Measurements from ENCODE around the gene ABCC8.
"Not testable (repeated sequence)": the region's sequence is repeated elsewhere in the genome, so short reads cannot be mapped to it uniquely, and the experiment has no call there.

The ABCC8 gene

DNA sequence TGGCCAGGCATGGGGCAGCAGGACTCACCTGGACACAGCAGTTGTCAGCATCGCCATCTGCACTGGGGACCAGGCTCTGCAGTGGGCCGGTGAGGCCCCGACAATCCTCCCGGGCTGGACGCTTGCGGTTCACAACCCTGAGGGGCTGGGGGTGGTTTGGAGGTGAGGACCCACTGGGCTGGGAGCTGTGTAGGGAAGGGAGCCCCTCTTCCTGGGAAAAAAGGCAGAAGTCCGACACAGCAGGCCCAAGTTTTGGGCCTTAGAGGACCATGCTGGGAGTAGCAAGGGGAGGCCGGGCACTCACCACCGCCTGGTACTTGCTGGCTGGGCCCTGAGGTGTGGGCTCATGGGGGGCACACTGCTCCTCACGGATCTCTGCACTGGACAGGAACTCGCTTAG, 48.4 kb downstream of the ABCC8 start:
- no peak for DNase-seq (ENCODE audit: low read depth)

DNA sequence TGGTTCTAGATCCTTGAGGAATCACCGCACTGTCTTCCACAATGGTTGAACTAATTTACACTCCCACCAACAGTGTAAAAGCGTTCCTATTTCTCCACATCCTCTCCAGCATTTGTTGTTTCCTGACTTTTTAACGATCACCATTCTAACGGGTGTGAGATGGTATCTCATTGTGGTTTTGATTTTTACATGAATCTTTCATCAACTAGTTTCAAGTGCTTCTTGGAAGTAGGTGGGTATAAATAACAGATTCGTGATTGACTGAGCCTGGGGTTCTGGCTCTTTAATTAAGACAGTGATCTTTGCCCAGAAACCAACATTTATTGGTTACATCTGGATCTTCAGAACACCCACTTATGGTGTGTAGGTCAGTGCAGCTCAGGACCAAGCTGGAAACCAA, 50.4 kb downstream of the ABCC8 start:
- DNase-seq (ENCODE audit: low read depth) = not testable (repeated sequence)

DNA sequence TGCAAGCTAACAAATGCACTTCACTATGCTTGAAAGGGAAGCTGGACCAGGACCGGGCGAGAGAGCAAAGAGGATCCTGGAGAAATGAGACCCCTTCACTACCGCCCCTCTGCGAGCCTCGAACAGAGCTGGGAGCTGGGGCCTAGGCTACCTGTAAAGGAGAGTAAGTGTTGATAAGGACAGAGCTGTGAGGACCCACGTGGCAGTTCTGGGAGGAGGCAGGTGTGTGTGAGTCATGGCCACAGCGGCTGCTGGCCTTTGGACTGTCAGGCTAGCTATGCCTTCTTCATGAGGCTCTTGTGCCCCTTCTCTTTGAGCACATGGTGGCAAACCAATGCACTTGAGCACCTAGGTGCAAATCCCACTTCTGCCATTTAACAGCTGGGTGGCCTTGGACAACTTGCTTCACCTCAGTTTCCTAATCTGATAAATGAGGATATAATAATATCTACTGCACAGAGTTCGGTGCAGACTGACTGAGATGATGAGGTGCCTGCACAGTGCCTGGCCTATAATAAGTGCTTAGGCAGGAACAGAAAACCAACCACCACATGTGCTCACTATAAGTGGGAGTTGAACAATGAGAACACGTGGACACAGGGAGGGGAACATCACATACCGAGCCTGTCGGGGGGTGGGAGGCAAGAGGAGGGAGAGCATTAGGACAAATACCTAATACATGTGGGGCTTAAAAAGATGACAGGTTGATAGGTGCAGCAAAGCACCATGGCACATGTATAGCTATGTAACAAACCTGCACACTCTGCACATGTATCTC, 52.9 kb downstream of the ABCC8 start:
- DNase-seq (ENCODE audit: low read depth) = no peak

DNA sequence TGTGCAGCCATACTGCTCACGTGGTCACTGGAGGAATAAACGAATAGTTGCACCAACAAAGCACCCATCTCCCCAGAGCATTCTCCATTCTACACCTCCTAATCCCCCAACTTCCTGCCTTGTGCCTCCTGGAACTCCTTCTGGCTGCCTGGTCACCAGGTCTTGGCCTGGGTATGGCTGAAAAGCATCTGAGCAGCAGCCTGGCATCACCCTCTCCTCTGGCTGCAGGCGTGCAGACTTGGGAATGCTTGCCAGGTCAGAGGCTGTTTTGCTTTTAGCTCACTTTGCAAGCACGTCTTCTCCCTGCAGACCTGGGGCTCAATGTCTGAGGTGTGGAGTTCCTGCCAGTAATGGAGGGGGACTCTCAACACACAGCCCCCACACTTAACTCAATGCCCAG, 54.9 kb downstream of the ABCC8 start:
- DNase-seq (ENCODE audit: low read depth) = no peak

DNA sequence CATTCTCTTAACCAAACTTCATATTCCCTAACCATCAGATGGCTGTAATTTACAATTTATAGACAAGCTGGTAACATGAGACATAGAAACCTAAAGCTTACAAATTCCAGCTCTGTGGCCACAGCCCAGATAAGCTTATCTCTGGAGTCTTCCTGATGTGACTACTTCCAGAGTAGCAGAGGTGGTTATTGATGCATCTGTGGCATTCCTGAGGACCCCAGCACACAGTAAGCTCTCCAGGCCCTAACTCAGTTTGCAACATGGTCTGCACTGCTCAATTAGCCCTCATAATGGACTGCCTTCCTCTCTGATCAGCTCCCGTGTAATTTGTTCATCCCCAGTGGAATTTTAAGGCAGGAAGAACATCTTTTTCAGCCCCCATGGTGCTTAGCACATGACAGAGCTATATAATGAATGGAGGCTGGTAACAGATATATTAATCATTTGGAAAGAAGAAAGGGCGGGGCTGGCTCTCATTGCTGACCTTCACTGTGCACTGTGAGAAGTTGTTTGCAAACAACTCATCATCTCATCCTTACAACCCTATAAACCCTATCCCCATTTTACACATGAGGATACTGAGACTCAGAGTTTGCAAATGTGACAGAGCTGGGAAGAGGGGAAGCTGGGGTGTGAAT, 58.1 kb downstream of the ABCC8 start:
- no peak for DNase-seq (ENCODE audit: low read depth)

DNA sequence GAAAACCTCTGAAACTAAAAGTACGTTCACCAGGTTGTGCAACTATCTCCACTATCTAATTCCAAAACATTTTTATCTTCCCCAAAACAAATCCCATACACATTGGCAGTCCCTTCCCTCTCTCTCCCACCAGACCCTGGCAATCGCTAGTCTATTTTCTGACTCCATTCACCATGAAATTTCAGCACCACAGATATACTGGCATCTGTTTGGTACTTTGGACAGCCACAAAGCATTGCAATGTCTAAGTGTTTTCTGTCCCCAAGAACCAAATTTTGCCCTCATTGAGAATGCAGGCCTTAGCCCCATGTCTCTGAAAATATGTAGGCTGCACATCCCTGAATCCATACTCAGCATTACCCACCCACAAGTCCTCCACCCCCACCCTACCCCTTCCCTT, 60.2 kb downstream of the ABCC8 start:
- DNase-seq (ENCODE audit: low read depth) = no peak

DNA sequence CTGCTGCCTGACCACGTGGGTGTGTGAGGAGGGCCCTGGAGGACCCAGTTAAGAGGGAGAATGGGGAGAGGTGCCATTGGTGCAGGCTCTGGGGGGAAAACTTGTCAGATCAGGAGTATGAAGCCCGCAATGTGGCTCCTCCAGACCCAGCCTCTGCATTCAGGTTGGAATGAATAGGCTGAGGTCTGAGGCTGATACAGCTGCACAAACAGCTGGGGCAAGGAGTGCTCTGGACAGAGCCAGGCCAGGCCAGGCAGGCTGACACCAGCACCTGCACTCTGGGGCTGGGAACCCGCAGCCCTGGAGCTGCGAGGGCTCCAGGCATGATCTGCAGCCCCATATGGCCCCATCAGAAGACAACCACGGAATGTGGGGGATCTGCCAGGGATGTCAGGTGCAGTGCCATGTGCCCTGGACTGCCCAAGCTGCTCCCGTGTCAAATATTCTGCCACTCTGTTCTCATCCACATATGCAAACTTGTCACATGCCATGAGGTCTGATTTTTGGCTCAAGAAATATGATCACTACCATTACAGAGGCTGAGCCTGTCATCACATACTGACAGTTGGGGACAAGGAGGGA, 61.0 kb downstream of the ABCC8 start:
- no peak for DNase-seq (ENCODE audit: low read depth)

DNA sequence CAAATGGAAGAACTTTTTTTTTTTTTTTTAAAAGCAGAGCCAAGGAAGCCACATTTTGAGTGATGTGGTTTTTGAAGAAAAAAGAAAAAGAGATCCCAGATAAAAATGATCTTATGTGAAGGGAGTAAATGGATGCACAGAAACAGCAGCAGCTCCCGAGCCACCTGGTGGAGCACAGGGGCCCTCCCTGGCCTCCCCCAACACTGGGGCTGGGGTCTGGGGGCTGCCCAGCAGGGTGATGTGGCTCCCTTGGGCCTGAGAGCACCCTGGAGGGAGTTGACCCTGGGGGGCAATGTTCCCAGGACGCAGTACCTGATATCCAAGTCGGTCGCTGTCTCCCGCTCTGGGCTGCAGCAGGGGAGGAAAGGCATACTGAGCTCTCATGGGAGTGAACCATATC, 61.7 kb downstream of the ABCC8 start:
- DNase-seq (ENCODE audit: low read depth) = no peak

DNA sequence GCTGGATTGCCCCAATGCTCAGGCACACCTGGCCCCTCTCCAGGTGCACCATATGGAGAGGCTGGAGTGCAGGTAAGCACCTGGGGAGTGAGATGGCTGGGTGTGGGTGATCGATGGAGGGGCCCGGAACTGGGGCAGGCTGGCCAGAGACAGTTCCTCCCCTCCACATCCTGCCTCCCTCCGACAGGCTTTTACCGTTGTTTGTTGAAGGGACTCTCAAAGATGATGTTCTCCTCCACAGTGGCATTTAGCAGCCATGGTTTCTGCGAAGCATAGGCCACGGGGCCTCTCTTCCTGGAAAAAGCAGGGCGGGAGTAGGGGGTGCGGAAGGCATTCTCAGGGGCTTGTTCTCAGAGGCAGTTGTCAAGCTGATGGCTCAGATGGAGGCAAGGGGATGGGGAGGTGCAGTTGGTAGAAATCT, 62.3 kb downstream of the ABCC8 start:
- DNase-seq (ENCODE audit: low read depth) = no peak

DNA sequence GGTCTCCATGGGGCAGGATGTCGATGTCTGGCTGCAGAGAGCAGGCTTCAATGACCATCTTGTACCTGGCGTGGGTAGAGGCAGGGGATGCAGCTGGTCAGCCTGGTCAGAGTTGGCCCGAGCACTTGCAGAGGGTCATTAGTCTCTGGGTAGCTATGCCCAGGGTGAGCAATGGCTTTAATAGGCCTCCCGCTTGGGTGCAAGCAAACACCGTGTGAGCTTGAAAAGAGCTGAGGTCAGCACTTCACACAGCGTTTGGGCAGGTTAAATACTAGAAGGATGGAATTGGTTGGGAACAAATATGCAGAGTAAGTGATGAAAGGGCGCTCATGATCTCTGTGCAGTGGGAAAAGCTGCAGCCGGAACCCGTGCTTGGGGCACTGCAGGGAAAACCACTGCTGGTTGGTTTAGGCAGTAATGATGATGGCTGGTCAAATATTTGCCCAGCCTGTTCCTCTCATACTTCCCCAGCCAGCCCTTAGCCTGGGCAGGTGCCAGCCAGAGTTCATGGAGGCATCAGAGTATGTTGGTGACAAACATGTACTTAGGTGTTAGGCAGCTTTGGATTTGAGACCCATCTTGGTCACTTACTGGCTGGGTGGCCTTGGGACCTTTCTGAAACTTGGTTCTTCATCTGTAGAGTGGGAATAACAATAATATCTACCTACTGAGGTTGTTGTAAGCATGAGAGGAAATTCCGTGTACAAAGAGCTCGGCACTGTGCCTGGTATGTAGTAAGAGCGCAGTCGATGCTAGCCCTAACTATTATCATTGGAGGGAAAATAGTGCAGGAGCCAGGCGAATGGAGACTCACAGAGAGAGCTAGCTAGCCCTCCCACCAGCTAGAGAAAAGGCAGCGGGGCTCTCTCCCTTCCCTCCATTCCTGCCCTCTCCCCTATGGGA, 63.0 kb downstream of the ABCC8 start:
- no peak for DNase-seq (ENCODE audit: low read depth)

DNA sequence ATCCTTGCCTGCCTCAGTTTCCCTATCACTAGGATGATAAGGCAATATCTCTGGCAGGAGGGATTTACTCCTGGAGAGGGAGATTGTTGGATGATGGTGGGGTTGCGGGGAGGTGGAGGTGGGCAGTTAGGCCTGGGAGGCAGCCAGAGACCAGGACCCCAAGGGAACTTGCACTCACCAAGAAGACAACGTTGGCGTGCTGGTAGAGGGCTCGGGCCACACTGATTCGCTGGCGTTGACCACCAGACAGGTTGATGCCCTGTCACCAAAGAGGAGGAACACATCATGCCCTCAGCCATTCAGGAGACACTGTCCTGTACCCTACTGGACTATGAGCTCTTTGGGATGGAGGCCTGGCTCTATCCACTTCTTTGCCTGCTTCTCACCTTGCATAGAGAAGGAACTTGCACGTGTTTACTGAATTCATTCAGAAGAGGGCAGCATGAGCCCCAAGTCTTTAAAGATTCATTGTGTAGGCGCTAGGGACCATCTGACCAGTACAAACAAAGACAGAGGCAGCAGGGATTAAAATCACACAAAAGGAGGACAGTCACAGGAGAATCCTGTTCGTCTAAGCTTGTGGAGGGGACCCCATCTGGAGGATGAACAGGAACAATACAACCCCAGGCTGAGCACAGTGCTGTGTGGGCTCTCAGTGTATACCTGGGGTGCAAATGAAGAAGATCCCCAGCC, 64.0 kb downstream of the ABCC8 start:
- no peak for DNase-seq (ENCODE audit: low read depth)

DNA sequence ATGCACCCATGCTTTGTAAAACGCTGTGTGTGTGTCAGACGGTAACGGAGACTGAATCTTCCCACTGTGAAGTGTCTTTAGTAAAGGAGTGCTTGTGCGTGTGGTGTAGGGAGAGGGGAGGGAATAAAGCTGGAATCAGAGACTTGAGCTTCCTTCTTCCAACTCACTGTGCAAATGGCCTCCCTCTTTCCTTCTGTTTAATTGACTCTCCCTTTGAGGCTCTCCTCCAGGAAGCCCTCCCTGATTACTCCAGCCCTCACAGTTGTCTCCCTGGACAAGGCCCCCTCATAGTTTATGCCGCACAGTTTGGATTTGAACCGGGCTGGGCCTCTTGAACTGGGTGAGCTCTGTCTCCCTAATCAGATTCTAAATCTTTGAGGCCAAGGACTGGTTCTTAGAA, 65.2 kb downstream of the ABCC8 start:
- DNase-seq (ENCODE audit: low read depth) = no peak

DNA sequence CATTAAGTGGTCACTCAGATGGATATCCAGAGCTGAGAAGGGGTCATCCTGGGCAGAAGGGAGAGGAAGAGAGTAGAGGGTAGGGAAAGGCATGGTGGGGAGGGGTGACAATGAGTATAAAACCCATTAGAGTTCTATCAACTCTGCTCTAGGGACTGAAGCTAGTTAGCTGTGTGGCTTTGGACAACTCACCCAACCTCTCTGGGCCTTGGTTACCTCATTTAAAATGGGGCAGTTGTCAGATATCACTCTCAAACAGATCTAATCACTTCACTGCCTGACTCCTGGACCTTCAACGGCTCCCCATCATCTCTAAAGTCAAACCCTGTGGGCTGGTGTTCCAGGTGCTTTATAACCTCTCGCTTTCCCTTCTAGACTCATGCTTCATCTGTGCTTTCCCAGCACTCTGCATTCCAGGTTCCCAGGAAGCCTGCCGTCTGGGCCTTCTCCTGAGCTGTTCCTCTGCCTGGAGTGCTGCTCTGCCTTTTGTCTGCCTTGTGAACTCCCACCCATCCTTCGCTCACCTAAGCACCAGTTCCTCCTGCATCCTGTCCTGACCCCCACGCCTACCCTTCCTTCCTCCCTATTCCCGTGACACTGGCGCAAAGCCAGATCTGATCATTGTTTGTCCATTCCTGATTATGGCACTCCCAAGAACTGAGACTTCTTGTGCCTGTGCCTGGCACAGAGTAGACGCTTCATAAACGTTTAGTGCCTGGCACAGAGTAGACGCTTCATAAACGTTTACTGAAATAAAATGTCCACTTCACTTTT, 65.9 kb downstream of the ABCC8 start:
- no peak for DNase-seq (ENCODE audit: low read depth)

DNA sequence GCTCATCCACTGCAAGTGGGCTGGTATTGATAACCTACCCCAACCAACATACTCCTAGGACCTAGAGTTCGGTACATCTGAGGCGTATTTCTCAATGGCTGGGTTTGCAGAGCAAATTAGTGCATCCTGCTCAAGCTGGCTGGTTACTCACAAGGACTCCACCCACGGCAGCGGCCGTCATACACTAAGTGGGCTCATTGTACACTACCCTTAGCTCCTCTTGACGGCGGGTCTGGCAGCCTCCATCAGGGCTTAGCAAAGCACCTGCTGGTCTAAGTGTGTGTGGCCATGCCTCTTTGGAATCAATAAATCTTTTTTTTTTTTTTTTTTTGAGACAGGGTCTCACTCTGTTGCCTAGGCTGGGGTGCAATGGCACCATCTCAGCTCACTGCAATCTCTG, 68.0 kb downstream of the ABCC8 start:
- no peak for DNase-seq (ENCODE audit: low read depth)

DNA sequence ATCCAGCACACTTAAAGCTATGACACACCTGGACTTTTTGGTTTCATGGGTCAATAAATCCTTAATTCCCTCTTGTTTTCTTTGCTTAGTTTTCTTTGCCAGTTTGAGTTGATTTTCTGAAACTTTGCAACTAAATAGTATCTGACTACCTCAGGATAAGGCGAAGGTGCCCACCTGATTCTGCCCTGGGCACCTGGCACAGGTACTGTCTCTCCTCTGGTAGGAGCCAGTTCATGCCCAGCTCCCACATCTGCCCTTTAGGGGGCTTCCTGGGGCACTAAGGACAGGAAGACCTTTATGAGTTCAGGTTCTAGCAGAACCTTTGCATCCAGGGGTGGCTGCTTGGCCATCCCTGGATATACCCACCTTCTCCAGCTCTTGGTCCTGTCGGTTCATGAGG, 68.6 kb downstream of the ABCC8 start:
- no peak for DNase-seq (ENCODE audit: low read depth)

DNA sequence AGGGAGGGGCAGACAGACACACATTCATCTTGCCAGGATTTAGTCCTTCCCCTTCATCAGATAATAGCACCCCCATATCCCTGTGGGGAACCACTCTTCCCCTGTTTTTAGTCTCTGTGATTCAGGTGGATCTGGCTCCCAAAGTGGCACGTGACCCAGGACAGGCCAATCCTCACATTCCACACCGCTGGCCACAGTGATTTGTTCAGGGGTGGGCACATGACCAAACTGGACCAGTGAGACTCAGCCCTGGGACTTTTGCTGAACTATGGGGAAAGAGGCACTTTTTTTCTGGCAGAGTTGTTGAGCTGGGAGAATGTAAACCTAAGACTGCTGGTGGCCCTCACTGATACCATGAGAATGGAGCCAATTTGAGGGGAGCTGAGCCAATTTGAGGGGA, 69.1 kb downstream of the ABCC8 start:
- DNase-seq (ENCODE audit: low read depth) = no peak

DNA sequence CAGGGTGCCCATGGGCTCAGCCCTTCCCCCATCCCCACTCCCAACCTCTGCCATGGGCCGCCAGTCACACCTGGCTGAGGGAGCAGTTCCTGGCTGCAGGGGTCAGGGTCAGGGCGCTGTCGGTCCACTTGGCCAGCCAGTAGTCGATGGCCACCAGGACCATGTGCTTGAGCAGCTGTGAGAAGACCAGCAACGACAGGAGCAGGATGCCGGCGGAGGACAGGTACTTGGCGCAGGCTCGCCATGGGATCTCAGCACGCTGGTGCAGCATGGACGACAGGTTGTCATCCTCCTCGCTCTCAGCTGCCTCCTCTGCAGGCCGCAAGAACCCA, 69.9 kb downstream of the ABCC8 start:
- no peak for DNase-seq (ENCODE audit: low read depth)

DNA sequence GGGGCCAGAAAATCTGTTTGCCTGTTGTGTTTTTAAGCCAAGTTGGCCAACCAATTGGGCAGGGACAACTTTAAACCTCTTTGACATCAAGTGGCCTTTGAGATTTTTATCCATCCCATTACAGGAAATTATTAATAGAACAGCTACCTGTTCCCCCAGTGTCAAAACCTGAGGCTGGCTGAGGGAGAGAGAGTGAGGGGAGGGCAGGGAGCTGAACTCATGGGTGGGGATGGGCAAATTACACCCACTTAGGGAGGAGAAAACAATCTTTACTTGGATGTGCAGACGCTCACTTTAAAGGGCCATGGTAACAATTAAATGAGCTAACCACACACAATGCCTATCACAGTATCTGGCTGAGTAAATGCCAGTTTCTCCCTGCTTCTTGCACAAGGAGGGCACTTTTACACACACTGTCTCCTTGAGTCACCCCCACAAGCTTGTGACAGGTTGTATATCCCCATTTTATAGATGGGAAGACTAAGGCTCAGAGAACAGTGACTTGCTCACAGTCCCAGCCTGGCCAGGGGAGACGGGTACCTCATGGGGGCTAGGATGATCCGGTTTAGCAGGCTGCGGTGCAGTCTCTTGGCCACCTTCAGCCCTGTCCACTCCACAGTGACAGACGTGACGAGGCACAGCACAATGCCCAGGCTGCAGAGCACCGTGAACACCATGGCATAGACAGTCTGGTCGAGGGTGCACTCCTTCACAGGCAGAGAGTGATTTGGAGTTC, 70.4 kb downstream of the ABCC8 start:
- DNase-seq (ENCODE audit: low read depth) = no peak

DNA sequence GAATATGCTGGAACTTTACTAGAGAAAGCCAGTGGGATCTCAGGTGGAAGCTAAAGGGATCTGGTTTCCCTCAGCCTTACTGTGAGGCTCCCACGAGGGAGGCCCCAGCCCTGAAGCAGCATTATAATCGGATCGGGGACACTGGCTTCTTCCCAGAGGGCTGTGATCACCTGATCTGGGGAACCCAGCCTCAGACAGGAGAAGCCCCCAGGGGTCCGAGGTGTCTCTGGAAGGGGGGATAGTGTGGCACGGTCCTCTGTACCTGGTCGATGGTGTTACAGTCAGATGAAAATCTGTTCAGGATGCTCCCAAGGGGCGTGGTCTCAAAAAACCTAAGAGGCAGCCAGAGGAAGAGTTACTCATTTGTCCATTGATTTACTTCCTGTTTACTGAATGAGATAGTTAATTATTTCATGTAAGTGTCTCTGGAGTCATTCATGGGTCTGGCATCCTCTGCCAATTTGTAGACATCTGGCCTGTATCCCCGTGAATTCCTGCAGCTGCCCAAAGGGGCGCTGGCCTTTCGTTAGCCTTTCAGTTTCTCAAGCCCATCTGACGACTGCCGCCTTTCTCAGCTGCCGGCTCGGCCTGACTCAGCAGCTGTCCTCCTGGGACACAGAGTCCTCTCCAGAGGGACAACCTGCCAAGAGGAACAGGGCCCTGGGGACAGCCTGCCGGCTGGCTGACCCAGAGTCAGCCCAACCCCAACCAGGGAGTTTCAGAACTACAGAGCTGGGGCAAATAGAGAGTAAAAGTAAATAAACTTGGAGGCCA, 71.2 kb downstream of the ABCC8 start:
- DNase-seq (ENCODE audit: low read depth) = no peak
